HUDEP-2 (cell line): Measurements from ENCODE around the gene CD55.

ENCODE experiments used
- DNase-seq, 76 experiments: peaks; one replicate each; lab custom pipeline; 2025; ENCODE audit not compliant: unreplicated experiment in 76 of 76; lab: John Stamatoyannopoulos, UW

The CD55 gene, protein sequence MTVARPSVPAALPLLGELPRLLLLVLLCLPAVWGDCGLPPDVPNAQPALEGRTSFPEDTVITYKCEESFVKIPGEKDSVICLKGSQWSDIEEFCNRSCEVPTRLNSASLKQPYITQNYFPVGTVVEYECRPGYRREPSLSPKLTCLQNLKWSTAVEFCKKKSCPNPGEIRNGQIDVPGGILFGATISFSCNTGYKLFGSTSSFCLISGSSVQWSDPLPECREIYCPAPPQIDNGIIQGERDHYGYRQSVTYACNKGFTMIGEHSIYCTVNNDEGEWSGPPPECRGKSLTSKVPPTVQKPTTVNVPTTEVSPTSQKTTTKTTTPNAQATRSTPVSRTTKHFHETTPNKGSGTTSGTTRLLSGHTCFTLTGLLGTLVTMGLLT

DNA sequence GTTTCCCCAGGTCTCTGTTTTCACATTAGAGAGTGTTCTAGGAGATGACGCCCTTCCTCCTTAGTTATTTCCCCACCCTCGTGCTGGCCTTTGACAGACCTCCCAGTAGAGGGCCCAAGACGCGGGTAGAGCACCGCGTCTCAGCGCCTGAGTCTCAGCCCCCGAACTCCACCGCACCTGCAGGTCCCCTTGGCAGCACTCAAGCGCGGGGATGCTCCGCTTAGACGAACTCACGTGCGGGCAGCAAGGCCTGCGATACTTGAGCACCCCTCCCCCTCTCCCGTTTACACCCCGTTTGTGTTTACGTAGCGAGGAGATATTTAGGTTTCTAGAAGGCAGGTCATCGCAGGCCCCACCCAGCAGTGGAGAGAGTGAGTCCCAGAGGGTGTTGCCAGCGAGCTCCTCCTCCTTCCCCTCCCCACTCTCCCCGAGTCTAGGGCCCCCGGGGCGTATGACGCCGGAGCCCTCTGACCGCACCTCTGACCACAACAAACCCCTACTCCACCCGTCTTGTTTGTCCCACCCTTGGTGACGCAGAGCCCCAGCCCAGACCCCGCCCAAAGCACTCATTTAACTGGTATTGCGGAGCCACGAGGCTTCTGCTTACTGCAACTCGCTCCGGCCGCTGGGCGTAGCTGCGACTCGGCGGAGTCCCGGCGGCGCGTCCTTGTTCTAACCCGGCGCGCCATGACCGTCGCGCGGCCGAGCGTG lies at the start of gene CD55:
TSS of gene CD55 (plus strand) at position 600 of the 711 bp plus-strand sequence. CDS start at position 688, 88 bp downstream.
- peak; percentile 53 to 99 (median 98) for DNase-seq

DNA sequence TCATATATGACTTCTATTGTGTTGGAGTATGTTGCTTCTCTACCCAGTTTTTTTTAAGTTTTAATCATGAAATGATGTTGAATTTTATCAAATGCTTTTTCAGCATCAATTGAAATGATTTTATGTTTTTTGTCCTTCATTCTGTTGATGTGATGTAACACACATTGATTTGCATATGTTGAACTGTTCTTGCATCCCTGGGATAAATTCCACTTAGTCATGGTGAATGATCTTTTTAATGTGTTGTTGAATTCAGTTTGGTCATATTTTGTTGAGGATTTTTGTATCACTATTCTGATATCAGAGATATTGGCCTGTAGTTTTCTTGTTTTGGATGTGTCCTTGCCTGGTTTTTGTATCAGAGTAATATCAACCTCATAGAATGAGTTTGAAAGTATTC lies 46.6 kb upstream of the CD55 start:
- no peak for DNase-seq

DNA sequence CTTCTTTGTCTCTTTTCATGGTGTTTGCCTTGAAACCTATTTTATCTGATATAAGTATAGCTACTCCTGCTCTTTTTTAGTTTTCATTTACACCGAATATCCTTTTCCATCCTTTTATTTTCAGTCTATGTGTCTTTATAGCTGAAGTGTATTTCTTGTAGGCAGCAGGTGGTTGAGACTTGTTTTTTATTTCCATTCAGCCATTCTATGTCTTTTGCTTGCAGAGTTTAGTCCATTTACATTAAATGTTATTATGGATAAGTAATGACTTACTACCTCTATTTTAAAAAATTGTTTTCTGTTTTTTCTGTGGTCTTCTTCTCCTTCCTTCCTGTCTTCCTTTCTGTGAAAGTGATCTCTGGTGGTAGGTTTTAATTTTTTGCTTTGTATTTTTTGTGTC lies 45.0 kb upstream of the CD55 start:
- DNase-seq = no peak

DNA sequence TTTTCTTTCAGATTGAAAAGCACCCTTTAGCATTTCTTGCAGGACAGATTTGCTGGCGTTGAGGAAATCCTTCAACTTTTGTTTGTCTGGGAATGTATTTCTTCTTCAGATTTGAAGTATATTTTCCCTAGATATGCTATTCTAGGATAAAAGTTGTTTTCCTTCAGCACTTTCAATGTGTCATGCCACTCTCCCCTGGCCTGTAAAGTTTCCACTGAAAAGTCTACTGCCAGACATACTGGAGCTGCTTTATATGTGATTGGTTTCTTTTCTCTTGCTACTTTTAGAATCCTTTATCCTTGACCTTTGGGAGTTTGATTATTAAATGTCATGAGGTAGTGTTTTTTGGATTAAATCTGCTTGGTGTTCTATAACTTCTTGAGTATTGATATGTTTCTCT lies 44.2 kb upstream of the CD55 start:
- DNase-seq = no peak

DNA sequence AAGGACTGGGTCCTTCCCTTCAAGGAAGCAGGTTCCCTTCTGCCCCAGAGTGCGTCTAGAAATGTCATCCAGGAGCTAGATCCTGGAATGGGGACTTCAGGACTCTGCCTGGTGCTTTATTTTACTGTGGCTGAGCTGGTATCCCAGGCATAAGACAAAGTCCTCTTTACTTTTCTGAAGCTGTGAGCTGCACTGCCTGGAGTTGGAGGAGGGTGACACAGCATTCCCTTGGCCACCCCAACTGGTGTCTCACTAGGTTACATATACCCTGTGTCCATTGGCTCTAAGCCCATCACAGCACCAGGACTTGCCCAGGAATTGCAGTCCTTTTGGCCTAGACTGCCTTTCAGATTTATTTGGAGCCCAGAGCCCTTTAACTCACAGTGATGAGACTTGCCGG lies 41.8 kb upstream of the CD55 start:
- no peak for DNase-seq

DNA sequence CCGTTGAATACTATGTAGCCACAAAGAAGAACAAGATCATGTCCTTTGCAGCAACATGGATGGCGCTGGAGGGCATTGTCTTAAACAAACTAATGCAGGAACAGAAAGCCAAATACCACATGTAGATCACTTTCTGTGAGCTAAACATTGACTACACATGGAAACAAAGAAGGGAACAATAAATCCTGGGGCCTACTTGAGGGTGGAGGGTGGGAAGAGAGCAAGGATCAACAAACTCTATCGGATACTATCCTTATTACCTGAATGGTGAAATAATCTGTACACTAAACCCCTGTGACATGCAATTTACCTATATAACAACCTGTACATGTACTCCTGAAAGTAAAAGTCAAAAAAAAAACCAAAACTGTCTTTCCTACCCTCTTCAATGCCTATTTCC lies 40.8 kb upstream of the CD55 start:
- DNase-seq = no peak

DNA sequence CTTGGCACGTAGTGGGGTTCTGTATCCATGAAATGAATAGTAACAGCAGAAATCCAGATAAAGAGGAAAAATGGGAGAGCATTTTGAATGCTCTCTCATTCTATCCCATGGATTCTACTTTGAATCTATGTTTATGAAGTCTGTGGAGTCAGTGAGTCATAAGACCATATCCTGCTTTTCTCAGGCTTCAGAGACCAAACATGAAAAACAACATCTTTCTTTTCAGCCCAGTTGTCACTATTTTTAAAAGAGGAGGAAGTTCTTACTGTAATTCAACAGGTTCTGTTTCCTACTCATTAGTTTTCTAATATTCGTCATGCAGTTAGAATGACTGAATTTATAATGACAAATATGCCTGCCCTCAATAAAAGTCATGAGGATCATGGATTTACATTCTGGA lies 39.4 kb upstream of the CD55 start:
- no peak for DNase-seq

DNA sequence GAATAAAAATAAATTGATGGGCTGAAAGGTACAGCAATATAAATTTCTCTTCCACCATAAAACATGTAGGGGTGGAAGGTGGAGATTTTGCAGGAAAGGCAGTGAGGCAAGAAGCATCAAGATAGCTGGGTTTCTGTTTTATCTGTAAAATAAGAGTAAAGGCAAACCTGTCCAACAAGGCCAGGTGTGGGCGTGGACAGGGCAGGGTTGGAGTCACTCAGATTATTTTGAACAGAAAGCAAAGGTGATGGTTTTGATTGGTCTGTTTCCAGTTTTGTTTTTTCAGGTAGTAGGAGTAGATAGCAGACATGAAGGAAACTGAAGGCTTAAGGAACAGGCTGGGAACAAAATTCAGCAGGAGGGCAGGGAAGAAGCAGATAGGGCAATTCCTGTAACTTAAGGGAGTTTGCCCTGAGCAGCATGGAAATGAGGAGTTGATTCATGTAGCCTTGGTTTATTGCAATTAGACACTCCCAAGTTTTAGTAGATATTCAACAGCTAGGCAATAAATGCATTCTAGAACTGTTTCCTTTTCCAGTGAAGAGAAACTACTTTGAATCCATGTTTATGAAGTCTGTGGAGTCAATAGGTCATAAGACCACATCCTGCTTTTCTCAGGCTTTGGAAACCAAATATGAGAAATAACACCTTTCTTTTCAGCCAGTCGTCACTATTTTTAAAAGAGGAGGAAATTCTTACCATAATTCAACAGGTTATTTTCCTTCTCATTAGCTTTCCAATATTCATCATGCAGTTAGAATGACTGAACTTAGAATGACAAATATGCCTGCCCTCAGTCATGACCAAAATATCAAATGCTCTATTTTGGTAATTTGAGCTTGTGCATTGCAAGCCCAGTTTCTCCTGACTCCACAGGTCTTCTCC lies 38.7 kb upstream of the CD55 start:
- no peak for DNase-seq

DNA sequence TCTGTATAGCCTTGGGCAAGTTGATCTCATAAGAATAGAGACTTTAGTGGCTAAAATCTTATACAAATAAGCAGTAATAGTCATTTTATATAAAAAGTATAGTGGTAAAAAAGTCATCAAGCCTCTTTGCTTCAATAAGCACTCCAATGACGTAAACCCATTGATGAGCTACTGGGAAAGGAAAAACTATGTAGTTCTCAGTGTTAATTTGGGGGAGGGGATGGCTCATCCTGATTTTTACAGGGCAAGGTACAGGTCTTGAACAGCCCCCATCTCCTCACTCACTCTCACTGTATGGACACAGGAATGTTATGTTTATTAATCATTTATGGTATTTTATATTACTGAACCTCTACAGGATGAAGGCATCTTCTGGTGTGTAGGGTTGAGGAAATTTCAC lies 38.1 kb upstream of the CD55 start:
- DNase-seq = no peak

DNA sequence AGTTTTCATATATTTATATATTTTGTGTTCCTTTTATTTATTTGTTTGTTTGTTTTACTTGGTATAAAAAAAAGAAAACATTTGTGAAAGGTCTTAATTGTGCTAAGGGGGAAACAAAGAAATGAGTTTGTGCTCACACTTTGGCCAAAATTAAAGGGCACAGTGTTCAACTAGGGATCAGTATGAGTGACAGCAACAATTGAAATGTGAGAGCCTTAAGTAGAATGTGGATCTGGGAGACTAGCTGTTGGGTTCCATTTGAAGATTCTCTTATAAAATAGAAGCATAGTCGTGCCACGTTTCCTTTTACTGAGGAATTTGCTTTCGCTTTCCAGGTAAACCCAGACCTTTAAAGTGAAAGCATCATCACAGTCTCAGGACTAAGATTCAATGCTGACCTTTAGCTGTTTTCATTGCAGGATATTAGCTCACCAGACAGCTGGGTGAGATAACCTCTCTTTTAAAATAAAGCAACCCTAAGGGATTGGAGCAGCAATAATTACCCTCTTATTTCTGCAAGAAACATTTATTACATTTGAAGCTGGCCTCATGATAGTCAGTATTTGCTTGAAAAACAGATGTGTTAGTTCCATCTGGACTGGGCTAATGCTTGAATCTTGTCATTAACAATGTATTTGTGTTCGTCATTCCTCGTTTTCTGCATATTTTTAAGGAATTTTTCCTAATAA lies 37.1 kb upstream of the CD55 start:
- DNase-seq = no peak

DNA sequence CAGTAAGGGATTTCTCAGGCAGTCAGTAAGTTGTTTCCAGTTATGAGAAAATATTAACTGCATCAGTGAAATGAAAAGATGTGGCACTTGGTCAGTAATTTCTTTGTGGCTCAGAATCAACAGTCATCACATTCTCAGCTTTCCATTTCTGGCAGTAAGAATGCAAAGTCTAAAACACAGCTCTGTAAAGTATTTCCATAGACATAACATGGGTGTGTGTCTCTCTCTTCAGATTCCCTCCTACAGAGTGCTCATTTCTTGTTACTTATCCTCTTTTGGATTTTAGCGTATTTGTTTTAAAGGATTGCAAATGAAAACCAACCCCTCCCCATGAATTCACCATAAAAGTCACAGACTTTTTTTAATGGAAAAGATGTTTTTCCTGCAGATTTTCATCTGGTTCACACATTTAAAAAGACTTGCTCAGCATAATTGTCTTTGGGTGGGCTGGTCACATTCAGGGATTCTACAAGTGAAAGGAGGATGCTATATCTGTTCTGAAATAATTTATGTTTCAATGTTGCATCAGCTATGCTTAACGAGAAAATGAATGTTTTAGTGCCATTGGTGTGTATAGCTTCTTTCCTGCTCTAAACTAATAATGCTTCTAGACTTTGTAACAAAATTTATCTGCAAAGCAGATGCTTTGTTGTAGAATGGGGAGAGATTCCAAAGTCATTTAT lies 34.6 kb upstream of the CD55 start:
- no peak for DNase-seq

DNA sequence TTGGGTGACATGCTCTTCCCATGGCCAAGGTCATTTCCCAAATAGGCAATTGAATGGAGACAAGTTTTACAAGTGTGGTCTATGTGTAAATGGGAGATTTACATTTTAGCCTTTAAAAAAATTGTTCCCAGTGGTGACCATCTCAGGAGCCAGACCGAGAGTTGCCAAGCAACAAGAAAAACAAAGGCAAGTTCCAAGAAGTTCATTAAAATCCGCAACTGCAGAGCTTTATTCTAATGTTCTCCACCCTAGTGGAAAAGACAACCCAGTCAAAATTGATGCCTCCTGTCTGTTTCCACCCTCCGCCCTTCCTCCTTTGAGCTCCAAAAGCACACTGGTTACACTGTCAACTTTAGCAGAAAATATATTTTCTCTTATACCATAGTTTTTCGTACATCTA lies 33.2 kb upstream of the CD55 start:
- no peak for DNase-seq

DNA sequence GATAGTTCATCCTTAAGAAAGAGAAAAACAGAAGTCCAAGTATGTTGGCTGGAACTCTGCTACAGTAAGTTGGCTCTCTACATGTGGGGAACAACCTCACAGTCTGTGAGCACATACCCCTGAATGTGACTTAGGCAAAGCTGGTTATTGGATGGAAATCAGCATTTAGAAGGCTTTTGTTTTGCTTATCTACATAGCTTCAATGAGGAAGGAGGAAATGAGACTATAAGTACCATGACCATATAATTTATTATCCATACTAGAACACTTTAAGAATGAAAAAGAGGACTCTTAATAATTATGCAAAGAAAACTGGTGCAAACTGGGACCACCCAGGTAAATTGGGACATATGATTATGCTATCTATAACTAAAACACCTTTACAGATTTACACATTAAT lies 31.7 kb upstream of the CD55 start:
- DNase-seq = no peak

DNA sequence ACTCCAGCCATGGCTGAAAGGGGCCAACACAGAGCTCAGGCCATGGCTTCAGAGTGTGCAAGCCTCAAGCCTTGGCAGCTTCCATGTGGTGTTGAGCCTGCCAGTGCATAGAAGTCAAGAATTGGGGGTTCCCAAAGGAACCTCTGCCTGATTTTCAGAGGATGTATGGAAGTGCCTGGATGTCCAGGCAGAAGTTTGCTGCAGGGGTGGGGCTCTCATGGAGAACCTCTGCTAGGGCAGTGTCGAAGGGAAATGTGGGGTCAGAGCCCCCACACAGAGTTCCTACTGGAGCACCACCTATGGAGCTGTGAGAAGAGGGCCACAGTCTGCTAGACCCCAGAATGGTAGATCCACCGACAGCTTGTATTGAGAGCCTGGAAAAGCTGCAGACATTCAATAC lies 29.8 kb upstream of the CD55 start:
- no peak for DNase-seq

DNA sequence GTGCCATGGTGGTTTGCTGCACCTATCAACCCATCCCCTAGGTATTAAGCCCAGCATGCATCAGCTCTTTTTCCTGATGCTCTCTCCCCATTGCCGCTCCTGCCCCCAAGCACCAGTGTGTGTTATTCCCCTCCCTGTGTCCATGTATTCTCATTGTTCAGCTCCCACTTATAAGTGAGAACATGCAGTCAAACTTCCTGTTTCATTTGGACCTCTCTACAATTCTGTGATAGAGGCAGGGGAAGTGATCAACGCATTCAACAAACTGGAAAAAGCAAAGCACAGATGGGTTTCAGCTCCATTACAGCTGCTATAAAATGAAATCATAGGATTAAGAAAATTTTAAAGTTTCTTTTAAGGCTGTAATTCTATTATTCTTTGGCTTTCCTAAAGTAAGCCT lies 23.3 kb upstream of the CD55 start:
- no peak for DNase-seq

DNA sequence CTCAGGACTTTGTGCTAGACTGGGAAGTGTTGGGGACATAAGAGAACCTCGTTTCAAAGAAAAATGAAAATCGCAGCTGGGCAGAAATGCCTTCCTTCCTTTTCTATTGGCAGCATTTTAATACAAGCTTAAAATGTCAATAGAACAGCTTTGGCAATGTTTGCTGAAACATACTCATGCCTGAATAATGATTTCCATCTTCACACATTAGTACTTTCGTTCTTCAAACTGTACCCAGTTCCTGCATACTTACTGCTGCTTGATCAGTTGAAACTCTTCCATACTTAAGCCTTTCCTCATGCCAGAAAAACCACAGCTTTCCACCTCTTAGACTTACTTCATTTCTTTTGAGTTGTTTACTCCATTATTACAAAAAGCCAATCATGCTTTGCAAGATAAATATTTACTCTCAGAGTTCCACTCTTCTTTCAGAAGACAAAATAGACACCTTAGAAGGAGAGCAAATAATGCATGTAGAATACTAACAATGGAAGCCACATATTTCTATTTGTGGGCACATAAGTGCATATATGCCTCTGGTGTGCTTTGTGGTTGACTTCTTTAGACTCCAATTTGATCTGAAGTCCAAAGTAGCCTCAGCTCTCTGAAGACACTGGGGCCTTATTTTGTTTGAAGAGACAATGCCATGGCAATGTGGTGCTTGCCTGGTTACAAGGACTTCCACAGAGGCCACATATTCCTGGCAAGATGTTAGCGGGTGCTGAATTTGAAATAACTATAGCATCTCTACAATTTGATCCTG lies 22.7 kb upstream of the CD55 start:
- DNase-seq = no peak

DNA sequence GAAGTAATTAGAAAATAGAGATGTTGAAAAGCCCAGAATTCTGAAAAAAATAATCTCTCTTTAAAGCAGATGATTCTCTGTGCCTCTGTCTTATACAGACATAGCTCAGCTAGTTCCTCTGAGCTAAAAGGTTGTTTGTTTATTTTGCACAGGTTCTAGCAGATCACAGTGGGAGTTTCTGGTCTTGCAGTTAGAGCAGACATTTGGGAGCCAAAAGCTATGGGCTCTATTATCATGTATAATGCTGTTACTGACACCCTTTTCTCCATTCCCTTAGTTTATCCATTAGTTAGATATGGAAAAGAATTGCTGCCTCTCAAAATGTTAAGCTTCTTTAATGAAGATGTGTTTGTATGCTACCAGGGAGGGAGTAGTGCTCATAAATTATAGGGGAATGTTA lies 20.5 kb upstream of the CD55 start:
- no peak for DNase-seq

DNA sequence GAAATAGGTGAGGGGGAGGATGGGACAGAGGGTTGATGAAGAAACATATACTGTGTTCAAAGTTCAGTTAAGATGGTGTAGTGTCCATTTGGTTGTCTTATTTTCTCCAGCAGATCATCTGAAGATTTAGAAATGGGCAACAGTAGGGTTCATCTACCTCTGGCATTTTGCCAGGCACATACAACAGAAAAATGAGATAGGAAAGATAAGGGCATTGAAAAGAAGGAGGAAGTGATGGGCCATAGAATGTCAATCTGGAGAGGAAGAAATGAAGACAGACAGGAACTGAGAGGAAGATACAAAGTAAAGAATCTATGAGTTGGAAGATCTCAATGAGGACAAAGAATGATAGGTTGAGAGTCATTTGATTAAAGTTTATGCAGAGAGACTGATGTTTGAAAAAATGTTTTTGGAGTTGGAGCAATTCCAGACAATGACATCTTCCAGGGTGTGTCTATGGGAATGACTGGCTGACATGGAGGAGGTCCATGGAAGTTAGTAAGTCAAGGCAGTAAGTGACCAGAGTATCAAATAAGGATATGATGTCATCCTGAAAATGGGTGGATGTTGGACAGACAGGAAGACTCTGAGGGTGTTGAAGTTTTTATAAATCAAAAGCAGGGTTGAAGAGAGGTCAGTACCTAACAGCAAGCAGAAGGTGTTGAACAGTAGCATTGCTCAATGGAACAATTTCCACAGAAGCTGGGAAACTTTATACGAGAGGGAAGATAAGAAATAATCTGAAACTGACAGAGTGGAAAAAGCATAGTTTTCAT lies 18.7 kb upstream of the CD55 start:
- no peak for DNase-seq
